ENCODE results near the gene REPS2.

The REPS2 gene

GRCh38 chrX:16946361-16946964 is at the start of gene REPS2:
Gene REPS2, plus strand, starts transcription at chrX:16946658. Its CDS starts 204 bp downstream, at chrX:16946862.
- Histone ChIP-seq H3K9ac (ENCODE audit: low read depth in 1 of 2, low read length in 2 of 2) (peak within 1 kb of the TSS; percentile 68 to 71), H3K27ac (ENCODE audit: low read depth in 2 of 2, low read length in 2 of 2) (peak within 1 kb of the TSS; percentile 40 to 69)

GRCh38 chrX:16897445-16897844 is 49.0 kb upstream of the REPS2 start:
- Histone ChIP-seq H3K27ac (ENCODE audit: low read depth in 2 of 2, low read length in 2 of 2) (no peak overlapping the region), H3K4me1 (ENCODE audit: control insufficient read depth in 2 of 2, insufficient read depth in 2 of 2, low read length in 2 of 2) (no peaks in the 10 kb centered on the region), H3K4me3 (ENCODE audit: low read length in 2 of 2) (no peak overlapping the region), H3K27me3 (ENCODE audit: control insufficient read depth in 2 of 2, insufficient read depth in 2 of 2, low read length in 2 of 2) (peaks cover 7 to 18% of the 10 kb centered on the region in 2 donors), H3K36me3 (ENCODE audit: control insufficient read depth in 2 of 2, insufficient read depth in 2 of 2, low read length in 2 of 2) (no peaks in the 10 kb centered on the region), H3K9ac (ENCODE audit: low read depth in 1 of 2, low read length in 2 of 2) (no peak overlapping the region), H3K9me3 (ENCODE audit: control insufficient read depth in 2 of 2, low read length in 2 of 2) (no peaks in the 10 kb centered on the region)

More at GRCh38 chrX:16946361-16946964, at the start of gene REPS2:
- no peaks in the 10 kb centered on the region for H3K9me3 ChIP-seq (ENCODE audit: control insufficient read depth in 2 of 2, low read length in 2 of 2)
- H3K36me3 ChIP-seq (ENCODE audit: control insufficient read depth in 2 of 2, insufficient read depth in 2 of 2, low read length in 2 of 2), result no peaks in the 10 kb centered on the region
- peaks cover 0 to 2% of the 10 kb centered on the region in 2 donors for H3K4me1 ChIP-seq (ENCODE audit: control insufficient read depth in 2 of 2, insufficient read depth in 2 of 2, low read length in 2 of 2)
- peaks cover 0 to 6% of the 10 kb centered on the region in 2 donors for H3K27me3 ChIP-seq (ENCODE audit: control insufficient read depth in 2 of 2, insufficient read depth in 2 of 2, low read length in 2 of 2)
- H3K4me3 ChIP-seq (ENCODE audit: low read length in 2 of 2), result peak within 1 kb of the TSS; percentile 70 to 71

- no peak overlapping the region for H3K27ac ChIP-seq (ENCODE audit: low read depth in 2 of 2, low read length in 2 of 2)
- no peaks in the 10 kb centered on the region for H3K9me3 ChIP-seq (ENCODE audit: control insufficient read depth in 2 of 2, low read length in 2 of 2)
- H3K9ac ChIP-seq (ENCODE audit: low read depth in 1 of 2, low read length in 2 of 2), result no peak overlapping the region
- H3K4me1 ChIP-seq (ENCODE audit: control insufficient read depth in 2 of 2, insufficient read depth in 2 of 2, low read length in 2 of 2), result no peaks in the 10 kb centered on the region
- H3K36me3 ChIP-seq (ENCODE audit: control insufficient read depth in 2 of 2, insufficient read depth in 2 of 2, low read length in 2 of 2), result no peaks in the 10 kb centered on the region
- H3K4me3 ChIP-seq (ENCODE audit: low read length in 2 of 2), result no peak overlapping the region
- H3K27me3 ChIP-seq (ENCODE audit: control insufficient read depth in 2 of 2, insufficient read depth in 2 of 2, low read length in 2 of 2), result peaks cover 7 to 9% of the 10 kb centered on the region in 2 donors
These were observed 43.0 kb upstream of the REPS2 start for GRCh38 chrX:16903274-16904022.

GRCh38 chrX:16910376-16910775 is 36.1 kb upstream of the REPS2 start:
- Histone ChIP-seq H3K9me3 (ENCODE audit: control insufficient read depth in 2 of 2, low read length in 2 of 2) (no peaks in the 10 kb centered on the region), H3K9ac (ENCODE audit: low read depth in 1 of 2, low read length in 2 of 2) (no peak overlapping the region), H3K27me3 (ENCODE audit: control insufficient read depth in 2 of 2, insufficient read depth in 2 of 2, low read length in 2 of 2) (peaks cover 2 to 4% of the 10 kb centered on the region in 2 donors), H3K4me1 (ENCODE audit: control insufficient read depth in 2 of 2, insufficient read depth in 2 of 2, low read length in 2 of 2) (no peaks in the 10 kb centered on the region), H3K36me3 (ENCODE audit: control insufficient read depth in 2 of 2, insufficient read depth in 2 of 2, low read length in 2 of 2) (no peaks in the 10 kb centered on the region), H3K4me3 (ENCODE audit: low read length in 2 of 2) (no peak overlapping the region), H3K27ac (ENCODE audit: low read depth in 2 of 2, low read length in 2 of 2) (no peak overlapping the region)

- Histone ChIP-seq H3K4me1 (ENCODE audit: control insufficient read depth in 2 of 2, insufficient read depth in 2 of 2, low read length in 2 of 2) (no peaks in the 10 kb centered on the region), H3K9me3 (ENCODE audit: control insufficient read depth in 2 of 2, low read length in 2 of 2) (no peaks in the 10 kb centered on the region), H3K27ac (ENCODE audit: low read depth in 2 of 2, low read length in 2 of 2) (no peak overlapping the region), H3K27me3 (ENCODE audit: control insufficient read depth in 2 of 2, insufficient read depth in 2 of 2, low read length in 2 of 2) (peaks cover 2 to 4% of the 10 kb centered on the region in 2 donors), H3K4me3 (ENCODE audit: low read length in 2 of 2) (no peak overlapping the region), H3K36me3 (ENCODE audit: control insufficient read depth in 2 of 2, insufficient read depth in 2 of 2, low read length in 2 of 2) (no peaks in the 10 kb centered on the region), H3K9ac (ENCODE audit: low read depth in 1 of 2, low read length in 2 of 2) (no peak overlapping the region)
These were observed 32.4 kb upstream of the REPS2 start for GRCh38 chrX:16914058-16914457.

GRCh38 chrX:16916561-16916960 is 29.9 kb upstream of the REPS2 start:
- H3K4me1 ChIP-seq (ENCODE audit: control insufficient read depth in 2 of 2, insufficient read depth in 2 of 2, low read length in 2 of 2), result no peaks in the 10 kb centered on the region
- H3K27me3 ChIP-seq (ENCODE audit: control insufficient read depth in 2 of 2, insufficient read depth in 2 of 2, low read length in 2 of 2), result peaks cover 4 to 8% of the 10 kb centered on the region in 2 donors
- no peak overlapping the region for H3K27ac ChIP-seq (ENCODE audit: low read depth in 2 of 2, low read length in 2 of 2)
- no peak overlapping the region for H3K9ac ChIP-seq (ENCODE audit: low read depth in 1 of 2, low read length in 2 of 2)
- no peaks in the 10 kb centered on the region for H3K9me3 ChIP-seq (ENCODE audit: control insufficient read depth in 2 of 2, low read length in 2 of 2)
- H3K4me3 ChIP-seq (ENCODE audit: low read length in 2 of 2), result no peak overlapping the region
- no peaks in the 10 kb centered on the region for H3K36me3 ChIP-seq (ENCODE audit: control insufficient read depth in 2 of 2, insufficient read depth in 2 of 2, low read length in 2 of 2)

- Histone ChIP-seq H3K9me3 (ENCODE audit: control insufficient read depth in 2 of 2, low read length in 2 of 2) (no peaks in the 10 kb centered on the region), H3K36me3 (ENCODE audit: control insufficient read depth in 2 of 2, insufficient read depth in 2 of 2, low read length in 2 of 2) (no peaks in the 10 kb centered on the region), H3K27ac (ENCODE audit: low read depth in 2 of 2, low read length in 2 of 2) (no peak overlapping the region), H3K4me1 (ENCODE audit: control insufficient read depth in 2 of 2, insufficient read depth in 2 of 2, low read length in 2 of 2) (no peaks in the 10 kb centered on the region), H3K9ac (ENCODE audit: low read depth in 1 of 2, low read length in 2 of 2) (no peak overlapping the region), H3K27me3 (ENCODE audit: control insufficient read depth in 2 of 2, insufficient read depth in 2 of 2, low read length in 2 of 2) (peaks cover 4 to 8% of the 10 kb centered on the region in 2 donors), H3K4me3 (ENCODE audit: low read length in 2 of 2) (no peak overlapping the region)
These were observed 29.3 kb upstream of the REPS2 start for GRCh38 chrX:16917120-16917519.

GRCh38 chrX:16918979-16919378 is 27.5 kb upstream of the REPS2 start:
- Histone ChIP-seq H3K4me1 (ENCODE audit: control insufficient read depth in 2 of 2, insufficient read depth in 2 of 2, low read length in 2 of 2) (no peaks in the 10 kb centered on the region), H3K27me3 (ENCODE audit: control insufficient read depth in 2 of 2, insufficient read depth in 2 of 2, low read length in 2 of 2) (peaks cover 4 to 8% of the 10 kb centered on the region in 2 donors), H3K27ac (ENCODE audit: low read depth in 2 of 2, low read length in 2 of 2) (no peak overlapping the region), H3K36me3 (ENCODE audit: control insufficient read depth in 2 of 2, insufficient read depth in 2 of 2, low read length in 2 of 2) (no peaks in the 10 kb centered on the region), H3K9ac (ENCODE audit: low read depth in 1 of 2, low read length in 2 of 2) (no peak overlapping the region), H3K4me3 (ENCODE audit: low read length in 2 of 2) (no peak overlapping the region), H3K9me3 (ENCODE audit: control insufficient read depth in 2 of 2, low read length in 2 of 2) (no peaks in the 10 kb centered on the region)

- Histone ChIP-seq H3K9me3 (ENCODE audit: control insufficient read depth in 2 of 2, low read length in 2 of 2) (no peaks in the 10 kb centered on the region), H3K27ac (ENCODE audit: low read depth in 2 of 2, low read length in 2 of 2) (no peak overlapping the region), H3K4me1 (ENCODE audit: control insufficient read depth in 2 of 2, insufficient read depth in 2 of 2, low read length in 2 of 2) (no peaks in the 10 kb centered on the region), H3K36me3 (ENCODE audit: control insufficient read depth in 2 of 2, insufficient read depth in 2 of 2, low read length in 2 of 2) (no peaks in the 10 kb centered on the region), H3K4me3 (ENCODE audit: low read length in 2 of 2) (no peak overlapping the region), H3K27me3 (ENCODE audit: control insufficient read depth in 2 of 2, insufficient read depth in 2 of 2, low read length in 2 of 2) (peaks cover 4 to 7% of the 10 kb centered on the region in 2 donors), H3K9ac (ENCODE audit: low read depth in 1 of 2, low read length in 2 of 2) (no peak overlapping the region)
These were observed 26.4 kb upstream of the REPS2 start for GRCh38 chrX:16920075-16920474.

GRCh38 chrX:16923157-16923556 is 23.3 kb upstream of the REPS2 start:
- Histone ChIP-seq H3K4me3 (ENCODE audit: low read length in 2 of 2) (no peak overlapping the region), H3K27me3 (ENCODE audit: control insufficient read depth in 2 of 2, insufficient read depth in 2 of 2, low read length in 2 of 2) (peaks cover 0 to 7% of the 10 kb centered on the region in 2 donors), H3K27ac (ENCODE audit: low read depth in 2 of 2, low read length in 2 of 2) (no peak overlapping the region), H3K36me3 (ENCODE audit: control insufficient read depth in 2 of 2, insufficient read depth in 2 of 2, low read length in 2 of 2) (no peaks in the 10 kb centered on the region), H3K4me1 (ENCODE audit: control insufficient read depth in 2 of 2, insufficient read depth in 2 of 2, low read length in 2 of 2) (no peaks in the 10 kb centered on the region), H3K9ac (ENCODE audit: low read depth in 1 of 2, low read length in 2 of 2) (no peak overlapping the region), H3K9me3 (ENCODE audit: control insufficient read depth in 2 of 2, low read length in 2 of 2) (no peaks in the 10 kb centered on the region)

Data from mucosa of rectum (tissue), 2 donors.